Measurements from ENCODE around the gene CPNE5. TPM values are rescaled to one million over a fixed set of nuclear protein-coding genes. Genes with fewer than 3 reads are reported as not detected.

CPNE5 gene
- total and polyA plus RNA-seq, 3 donors from 2014 or later = 44.2 to 137 (median 97.8) TPM

GRCh38 chr6:36793913-36794712 is 45.1 kb downstream of the CPNE5 start:
- no peak overlapping the region for H3K4me3 ChIP-seq
- H3K4me1 ChIP-seq = peaks cover 22% of the 10 kb centered on the region
- H3K27ac ChIP-seq = peak overlapping the region; percentile 55 to 61
- WGBS, 2 donors = 29 to 54% methylated on average over 13 to 19 of the region's 19 CpGs
- H3K9me3 ChIP-seq = no peaks in the 10 kb centered on the region
- H3K36me3 ChIP-seq (ENCODE audit: low read depth, missing control alignments) = no peaks in the 10 kb centered on the region
- intact Hi-C loops (cut with DNase I; ENCODE audit: low total_unique reads) = no loop called here
- peak; percentile 74 for DNase-seq
- no peaks in the 10 kb centered on the region for H3K27me3 ChIP-seq
- TF ChIP-seq POLR2A (IDR thresholded peaks at IDR 0.05) = no peak
- no peak for TF ChIP-seq CTCF (IDR thresholded peaks at IDR 0.05)

- Histone ChIP-seq H3K9me3 (no peaks in the 10 kb centered on the region), H3K4me3 (no peak overlapping the region), H3K27me3 (no peaks in the 10 kb centered on the region), H3K27ac (peak overlapping the region; percentile 55 to 61), H3K36me3 (ENCODE audit: low read depth, missing control alignments) (no peaks in the 10 kb centered on the region), H3K4me1 (peaks cover 29% of the 10 kb centered on the region)
- 69 to 71% methylated on average over 7 to 9 of the region's 9 CpGs for WGBS, 2 donors
- no peak for TF ChIP-seq POLR2A (IDR thresholded peaks at IDR 0.05)
- no peak for TF ChIP-seq CTCF (IDR thresholded peaks at IDR 0.05)
- DNase-seq = no peak
- intact Hi-C loops (cut with DNase I; ENCODE audit: low total_unique reads) = no loop called here
These were observed 45.8 kb downstream of the CPNE5 start for GRCh38 chr6:36793296-36793912.

- Histone ChIP-seq H3K36me3 (ENCODE audit: low read depth, missing control alignments) (no peaks in the 10 kb centered on the region), H3K27ac (no peak overlapping the region), H3K9me3 (no peaks in the 10 kb centered on the region), H3K4me3 (no peak overlapping the region), H3K27me3 (no peaks in the 10 kb centered on the region), H3K4me1 (peaks cover 29% of the 10 kb centered on the region)
- WGBS, 2 donors = 67 to 84% methylated on average over 10 of the region's 10 CpGs
- no peak for TF ChIP-seq CTCF (IDR thresholded peaks at IDR 0.05)
- no peak for TF ChIP-seq POLR2A (IDR thresholded peaks at IDR 0.05)
- DNase-seq = no peak
- intact Hi-C loops (cut with DNase I; ENCODE audit: low total_unique reads) = no loop called here
These were observed 47.6 kb downstream of the CPNE5 start for GRCh38 chr6:36791521-36792135.

GRCh38 chr6:36791085-36791484 is 48.2 kb downstream of the CPNE5 start:
- no peak overlapping the region for H3K4me3 ChIP-seq
- no peaks in the 10 kb centered on the region for H3K27me3 ChIP-seq
- no peak overlapping the region for H3K27ac ChIP-seq
- no peaks in the 10 kb centered on the region for H3K36me3 ChIP-seq (ENCODE audit: low read depth, missing control alignments)
- intact Hi-C loops (cut with DNase I; ENCODE audit: low total_unique reads) = no loop called here
- WGBS, 2 donors = 95 to 97% methylated on average over 2 of the region's 2 CpGs
- DNase-seq = no peak
- TF ChIP-seq POLR2A (IDR thresholded peaks at IDR 0.05) (no peak), CTCF (IDR thresholded peaks at IDR 0.05) (no peak)
- H3K9me3 ChIP-seq = no peaks in the 10 kb centered on the region
- H3K4me1 ChIP-seq = peaks cover 29% of the 10 kb centered on the region
